GM13977 (cell line): Measurements from ENCODE around the gene DLG2.
A peak's percentile ranks its signal among the peaks of the same experiment; 100 is the strongest.

ENCODE experiments used
- DNase-seq: peaks from one replicate; pipeline ENCODE4 v3.0.0; 2012; ENCODE audit warnings: low spot score
- CTCF ChIP-seq: IDR thresholded peaks from 2 replicates; pipeline ENCODE4 v1.5.1; 2012; ENCODE audit warnings: mild to moderate bottlenecking, control low read depth; ENCODE audit not compliant: insufficient read depth; ENCODE audit errors: extremely low read depth, missing control alignments
- in situ Hi-C: fragments of 300-500 bp; cut with MboI; formaldehyde crosslinking; loops from one replicate; pipeline ENCODE4 v1.12.0; 2022; ENCODE audit warnings: low sequenced_read_pairs, low pct_unique_long_range_greater_than_20kb, mixed read lengths, inconsistent platforms; ENCODE audit not compliant: unreplicated experiment

Gene DLG2

GRCh38 chr11:83523676-83524075, 2103.5 kb downstream of the DLG2 start:
- no peak for TF ChIP-seq CTCF
- no peak for DNase-seq
- in situ Hi-C loops, result no loop called here

GRCh38 chr11:83522911-83523310, 2104.2 kb downstream of the DLG2 start:
- no peak for TF ChIP-seq CTCF
- DNase-seq, result no peak
- in situ Hi-C loops, result no loop called here

DNA sequence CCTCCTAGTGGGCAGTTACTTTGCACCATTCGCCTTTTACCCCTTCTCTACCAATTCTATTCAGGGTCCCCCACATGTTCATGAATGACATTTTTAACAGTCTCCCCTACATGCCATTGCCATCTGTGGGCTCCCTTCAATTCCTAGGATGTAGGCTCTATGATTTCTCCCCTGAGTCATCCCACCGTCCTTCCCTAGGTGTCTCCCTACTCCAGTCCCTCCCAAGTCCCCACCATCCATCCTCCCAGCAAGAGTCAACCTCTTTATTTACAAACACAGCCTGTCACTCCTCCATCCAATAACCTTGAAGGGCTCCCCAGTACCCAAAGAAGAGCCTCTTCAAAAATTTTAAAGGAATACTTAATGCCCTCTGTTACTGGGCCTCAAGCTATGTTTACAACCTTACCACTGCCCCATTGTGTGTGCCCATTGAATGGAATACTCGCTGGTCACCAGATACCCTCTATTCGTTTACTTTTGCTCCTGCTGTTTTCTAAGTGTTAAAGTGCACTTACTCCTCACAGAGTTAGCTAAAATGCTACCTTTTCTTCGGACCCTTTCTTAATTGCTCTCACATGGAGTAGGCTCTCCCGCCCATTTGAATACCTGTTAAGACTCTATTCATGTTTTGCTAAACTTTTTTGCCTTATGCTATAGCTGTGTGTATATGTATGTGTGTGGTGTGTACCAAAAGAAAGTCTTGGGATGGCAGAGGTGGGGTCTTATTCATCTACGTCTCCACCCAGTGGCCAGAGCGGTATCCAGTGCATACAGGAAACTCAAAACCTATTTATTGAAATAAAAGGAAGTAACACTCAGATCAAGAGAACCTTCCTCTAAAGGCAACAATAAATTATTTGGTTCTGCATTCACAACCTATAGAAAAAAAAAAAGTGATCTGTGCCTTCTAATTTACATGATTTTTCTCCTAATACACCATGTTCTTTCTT, 2105.2 kb downstream of the DLG2 start:
- no peak for DNase-seq
- in situ Hi-C loops, result no loop called here
- TF ChIP-seq CTCF, result peak; percentile 20

- no peak for TF ChIP-seq CTCF
- in situ Hi-C loops, result no loop called here
- DNase-seq, result no peak
Observed at GRCh38 chr11:83520849-83521248, 2106.3 kb downstream of the DLG2 start.

GRCh38 chr11:83511646-83512045, 2115.5 kb downstream of the DLG2 start:
- TF ChIP-seq CTCF, result no peak
- no peak for DNase-seq
- in situ Hi-C loops, result no loop called here

DNA sequence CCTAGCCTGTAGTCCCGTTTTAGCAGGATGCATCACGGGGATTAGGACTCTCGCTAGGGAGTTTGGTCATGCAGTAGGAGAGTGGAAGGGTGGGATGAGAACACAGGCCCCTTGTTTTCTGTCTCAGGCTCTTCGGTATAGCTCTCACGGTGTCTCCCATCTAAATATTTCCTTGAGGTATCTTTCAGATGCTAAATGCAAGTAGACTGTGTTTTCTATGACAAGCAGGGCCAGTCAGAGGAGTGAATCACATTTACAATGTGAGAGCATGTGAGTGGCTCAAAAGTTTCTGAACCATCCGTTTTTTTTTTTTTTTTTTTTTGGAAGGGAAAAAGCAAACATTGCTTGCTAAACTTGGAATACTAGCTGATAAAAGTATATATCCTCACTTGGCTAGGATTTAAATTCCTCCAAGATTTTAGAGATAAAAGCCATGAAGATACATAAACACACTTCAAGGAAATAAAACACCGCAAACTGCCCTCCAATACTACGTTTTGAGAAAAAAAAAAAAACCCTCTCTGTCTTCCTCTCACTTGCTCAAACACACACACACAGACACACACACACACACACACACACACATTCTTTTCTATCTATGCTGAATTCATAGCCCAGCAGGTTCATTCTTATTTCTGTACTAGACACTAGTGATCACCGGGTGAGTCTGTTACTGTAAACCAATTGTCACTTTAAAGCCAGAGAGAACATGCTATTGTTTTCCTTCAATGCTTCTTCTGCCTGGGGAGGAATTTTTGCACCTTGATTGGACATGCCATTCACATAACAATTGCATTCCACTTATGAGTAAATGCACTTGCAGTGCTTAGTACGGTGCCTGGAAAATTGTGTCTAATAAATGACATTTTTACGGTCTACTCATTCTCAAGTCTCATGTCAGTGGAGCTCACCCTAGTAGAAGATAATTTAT, 2116.3 kb downstream of the DLG2 start:
- in situ Hi-C loops, result no loop called here
- DNase-seq, result no peak
- no peak for TF ChIP-seq CTCF
